SK-N-SH (cell line): ENCODE data around the gene TRPC3. TPM values are rescaled to one million over a fixed set of nuclear protein-coding genes. Genes with fewer than 3 reads are reported as not detected.

Experiments used
- CTCF ChIA-PET: fragments of 300-600, 350-600 bp; formaldehyde crosslinking; extraction: SDS; loops from one replicate; lab custom pipeline; 2021; lab: Yijun Ruan, JAX
- POLR2A ChIA-PET: fragments of 350-600 bp; sonication (Branson Sonifier 250); formaldehyde crosslinking; extraction: SDS; loops from one replicate; lab custom pipeline; 2020; ENCODE audit warnings: antibody characterized with exemption, inconsistent platforms; lab: Yijun Ruan, JAX
- DNase-seq: peaks from one replicate; pipeline ENCODE4 v3.0.0; 2012
- H2AFZ ChIP-seq: fragments of 200-600 bp; sonication (generic); 2 replicates; pipeline ENCODE4 v1.8.1; 2016; ENCODE audit warnings: antibody characterized with exemption, mild to moderate bottlenecking, low read depth
- H3F3A ChIP-seq: fragments of 200-600 bp; sonication (generic); replicated peaks from 2 replicates; pipeline ENCODE3; 2016; ENCODE audit warnings: antibody characterized with exemption, mild to moderate bottlenecking; ENCODE audit not compliant: insufficient read depth
- H3K27ac ChIP-seq, 2 experiments: fragments of 200-500 bp in 1 of 2; fragments of 200-600 bp in 1 of 2; sonication (Bioruptor generic) in 1 of 2; sonication (generic), shearing (Covaris generic) in 1 of 2; 2 replicates each; pipeline versions ENCODE4 v1.5.1 to v1.6.1; 2014 to 2016; ENCODE audit warnings: low read depth in 2 of 2, inconsistent platforms in 1 of 2, low read length in 1 of 2, mild to moderate bottlenecking in 1 of 2, mixed read lengths in 1 of 2
- H3K27me3 ChIP-seq: fragments of 200-600 bp; sonication (generic), shearing (Covaris generic); 2 replicates; pipeline ENCODE4 v1.6.1; 2016; ENCODE audit warnings: mixed run types; ENCODE audit not compliant: insufficient read depth
- H3K36me3 ChIP-seq, 2 experiments: fragments of 200-500 bp in 1 of 2; fragments of 200-600 bp in 1 of 2; sonication (Bioruptor generic) in 1 of 2; sonication (generic) in 1 of 2; replicated peaks in 1 of 2; 2 replicates each; pipeline versions ENCODE3 to v1.5.1; 2014 to 2016; ENCODE audit warnings: low read length in 1 of 2, mild to moderate bottlenecking in 1 of 2; ENCODE audit not compliant: insufficient read depth in 2 of 2, control insufficient read depth in 1 of 2
- H3K4me1 ChIP-seq, 2 experiments: fragments of 200-500 bp in 1 of 2; fragments of 200-600 bp in 1 of 2; sonication (Bioruptor generic) in 1 of 2; sonication (generic), shearing (Covaris generic) in 1 of 2; 2 replicates each; pipeline versions ENCODE4 v1.5.1 to v1.6.1; 2014 to 2016; ENCODE audit warnings: low read depth in 1 of 2, low read length in 1 of 2, mixed run types in 1 of 2; ENCODE audit not compliant: insufficient read depth in 2 of 2, control insufficient read depth in 1 of 2
- H3K4me2 ChIP-seq: fragments of 200-600 bp; sonication (generic), shearing (Covaris generic); 2 replicates; pipeline ENCODE4 v1.6.1; 2017; ENCODE audit warnings: mixed run types
- H3K4me3 ChIP-seq, 2 experiments: fragments of 200-500 bp in 1 of 2; fragments of 200-600 bp in 1 of 2; sonication (Bioruptor generic) in 1 of 2; sonication (generic), shearing (Covaris generic) in 1 of 2; 2 replicates each; pipeline versions ENCODE4 v1.5.1 to v1.8.1; 2014 to 2016; ENCODE audit warnings: low read depth in 2 of 2, inconsistent platforms in 1 of 2, low read length in 1 of 2, mild to moderate bottlenecking in 1 of 2, mixed read lengths in 1 of 2, moderate library complexity in 1 of 2
- H3K79me2 ChIP-seq: fragments of 200-600 bp; sonication (generic); 2 replicates; pipeline ENCODE4 v1.8.1; 2017; ENCODE audit warnings: mild to moderate bottlenecking; ENCODE audit not compliant: insufficient read depth
- H3K9ac ChIP-seq: fragments of 200-600 bp; sonication (generic); 2 replicates; pipeline ENCODE4 v1.6.1; 2017; ENCODE audit warnings: mixed run types
- H3K9me2 ChIP-seq: fragments of 200-600 bp; sonication (generic); 2 replicates; pipeline ENCODE4 v1.6.1; 2017; ENCODE audit warnings: mixed run types
- H3K9me3 ChIP-seq: fragments of 200-600 bp; sonication (generic); 2 replicates; pipeline ENCODE4 v1.6.1; 2017; ENCODE audit warnings: mixed run types, mild to moderate bottlenecking, moderate library complexity
- H4K20me1 ChIP-seq: fragments of 200-600 bp; sonication (generic); 2 replicates; pipeline ENCODE4 v1.6.1; 2017; ENCODE audit warnings: mild to moderate bottlenecking, mixed run types; ENCODE audit not compliant: insufficient read depth
- ELF1 ChIP-seq: IDR thresholded peaks from 2 replicates; pipeline ENCODE4 v1.4.0; 2012
- FOSL2 ChIP-seq: IDR thresholded peaks from 2 replicates; pipeline ENCODE4 v1.4.0; 2012; ENCODE audit warnings: low read depth, mild to moderate bottlenecking, moderate library complexity, borderline replicate concordance
- GATA2 ChIP-seq: sonication (generic); formaldehyde crosslinking; IDR thresholded peaks from 2 replicates; pipeline ENCODE4 v1.5.0; 2020; ENCODE audit warnings: mild to moderate bottlenecking, missing genetic modification reagents
- JUND ChIP-seq: IDR thresholded peaks from 2 replicates; pipeline ENCODE4 v1.4.0; 2012
- NFIC ChIP-seq: IDR thresholded peaks from 2 replicates; pipeline ENCODE4 v1.4.0; 2012; ENCODE audit warnings: borderline replicate concordance
- NRF1 ChIP-seq: IDR thresholded peaks from 2 replicates; pipeline ENCODE4 v1.6.1; 2012; ENCODE audit warnings: low read depth, mild to moderate bottlenecking, low read length
- POLR2AphosphoS5 ChIP-seq: IDR thresholded peaks from 2 replicates; pipeline ENCODE4 v1.6.1; 2012; ENCODE audit warnings: low read depth, low read length
- RAD21 ChIP-seq: IDR thresholded peaks from 2 replicates; pipeline ENCODE4 v1.6.1; 2012; ENCODE audit warnings: mild to moderate bottlenecking, low read length
- RXRA ChIP-seq: IDR thresholded peaks from 2 replicates; pipeline ENCODE4 v1.4.0; 2012; ENCODE audit warnings: low read depth, mild to moderate bottlenecking, borderline replicate concordance
- SIN3A ChIP-seq: IDR thresholded peaks from 2 replicates; pipeline ENCODE4 v1.6.1; 2012; ENCODE audit warnings: low read depth, mild to moderate bottlenecking, low read length, moderate library complexity, borderline replicate concordance
- SMC3 ChIP-seq: IDR thresholded peaks from 2 replicates; pipeline ENCODE4 v1.6.1; 2012; ENCODE audit warnings: low read depth, low read length, improper control_type of control experiment
- TAF1 ChIP-seq: IDR thresholded peaks from 2 replicates; pipeline ENCODE4 v1.6.1; 2012; ENCODE audit warnings: low read depth, mild to moderate bottlenecking, low read length, moderate library complexity, borderline replicate concordance
- TCF12 ChIP-seq: IDR thresholded peaks from 2 replicates; pipeline ENCODE4 v1.4.0; 2012
- WGBS: methylation state at CpG from one replicate; pipeline ENCODE4 v1.1.6; 2017; ENCODE audit warnings: low lambda C conversion rate; 5-methylcytosine and 5-hydroxymethylcytosine counted together
- polyA plus RNA-seq, 3 experiments: library from polyadenylated mRNA; depleted of rRNA; stranded (reverse); fragments of >200 nt; gene quantifications; 2 replicates each; pipeline ENCODE4 v1.2.3, GENCODE V29; 2012
- TF ChIP-seq, protein P1 (sequence below): fragments of 150-350 bp; IDR thresholded peaks from 2 replicates; pipeline ENCODE4 v1.6.1; 2017; ENCODE audit warnings: antibody characterized with exemption, low read length, low read depth, borderline replicate concordance
- TF ChIP-seq, protein P2 (sequence below): IDR thresholded peaks from 2 replicates; pipeline ENCODE4 v1.4.0; 2012; ENCODE audit warnings: low read depth
- TF ChIP-seq, protein P3 (sequence below): fragments of 200-600 bp; sonication (generic); IDR thresholded peaks from 2 replicates; pipeline ENCODE4 v1.6.1; 2017; ENCODE audit warnings: antibody characterized with exemption, mild to moderate bottlenecking, moderate library complexity
- TF ChIP-seq, protein P4 (sequence below): IDR thresholded peaks from 2 replicates; pipeline ENCODE4 v1.4.0; 2012; ENCODE audit warnings: low read depth, borderline replicate concordance
- TF ChIP-seq, protein P5 (sequence below): fragments of 150-350 bp; IDR thresholded peaks from 2 replicates; pipeline ENCODE4 v1.6.1; 2016; ENCODE audit warnings: mild to moderate bottlenecking, low read depth, low read length

TRPC3 gene
- polyA plus RNA-seq, 1 of the 3 experiments (the other 2 are of a cell fraction), result not detected

DNA sequence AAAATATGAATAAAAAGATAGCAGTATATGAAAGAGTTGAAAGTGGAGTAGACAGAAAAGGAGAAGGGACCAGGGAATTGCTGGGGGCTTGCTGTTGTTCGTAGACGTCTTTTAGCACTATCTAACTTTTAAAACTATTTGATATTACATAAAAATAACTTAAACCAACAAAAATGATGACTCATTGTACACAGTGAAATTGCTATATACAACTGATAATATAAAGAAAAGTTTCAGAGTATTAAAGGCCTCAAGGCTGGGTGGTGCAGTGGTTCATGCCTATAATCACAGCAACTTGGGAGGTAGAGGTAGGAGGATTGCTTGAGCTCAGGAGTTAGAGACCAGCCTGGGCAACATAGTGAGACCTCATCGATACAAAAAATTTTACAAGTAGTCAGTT, 5.2 kb downstream of the TRPC3 start (continued):
- TF ChIP-seq, protein P1, sequence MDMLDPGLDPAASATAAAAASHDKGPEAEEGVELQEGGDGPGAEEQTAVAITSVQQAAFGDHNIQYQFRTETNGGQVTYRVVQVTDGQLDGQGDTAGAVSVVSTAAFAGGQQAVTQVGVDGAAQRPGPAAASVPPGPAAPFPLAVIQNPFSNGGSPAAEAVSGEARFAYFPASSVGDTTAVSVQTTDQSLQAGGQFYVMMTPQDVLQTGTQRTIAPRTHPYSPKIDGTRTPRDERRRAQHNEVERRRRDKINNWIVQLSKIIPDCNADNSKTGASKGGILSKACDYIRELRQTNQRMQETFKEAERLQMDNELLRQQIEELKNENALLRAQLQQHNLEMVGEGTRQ, result no peak
- TF ChIP-seq SIN3A, result no peak
- TF ChIP-seq, protein P2, sequence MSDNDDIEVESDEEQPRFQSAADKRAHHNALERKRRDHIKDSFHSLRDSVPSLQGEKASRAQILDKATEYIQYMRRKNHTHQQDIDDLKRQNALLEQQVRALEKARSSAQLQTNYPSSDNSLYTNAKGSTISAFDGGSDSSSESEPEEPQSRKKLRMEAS, result no peak

DNA sequence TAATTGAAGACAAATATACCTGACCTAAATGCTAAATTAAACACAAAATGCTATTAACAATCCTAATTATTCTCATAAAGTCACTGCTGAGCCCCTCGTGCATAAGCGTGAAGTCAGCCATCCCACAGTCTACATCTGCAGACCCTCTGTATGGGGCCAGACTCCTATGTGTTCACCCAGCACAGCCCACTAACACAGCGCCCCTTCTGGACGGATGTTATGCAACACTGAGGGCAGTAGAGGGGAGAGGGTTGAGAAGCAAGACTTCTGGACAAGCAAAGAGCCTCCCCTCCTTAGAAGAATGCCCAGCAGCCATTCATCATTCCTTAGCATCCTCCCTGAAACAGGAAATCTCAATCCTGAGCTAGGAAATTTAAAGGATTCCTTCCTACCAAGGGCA, 7.9 kb downstream of the TRPC3 start:
- CTCF ChIA-PET, result interaction anchor here (0.8 to 1.1 kb wide), 2 partner anchors 14 to 47 kb away, joined by 3 to 4 read pairs; no protein-coding TSS in a partner anchor
- H3F3A ChIP-seq, result no peaks in the 10 kb centered on the region
- DNase-seq, result peak; percentile 48
- TF ChIP-seq, protein P3, sequence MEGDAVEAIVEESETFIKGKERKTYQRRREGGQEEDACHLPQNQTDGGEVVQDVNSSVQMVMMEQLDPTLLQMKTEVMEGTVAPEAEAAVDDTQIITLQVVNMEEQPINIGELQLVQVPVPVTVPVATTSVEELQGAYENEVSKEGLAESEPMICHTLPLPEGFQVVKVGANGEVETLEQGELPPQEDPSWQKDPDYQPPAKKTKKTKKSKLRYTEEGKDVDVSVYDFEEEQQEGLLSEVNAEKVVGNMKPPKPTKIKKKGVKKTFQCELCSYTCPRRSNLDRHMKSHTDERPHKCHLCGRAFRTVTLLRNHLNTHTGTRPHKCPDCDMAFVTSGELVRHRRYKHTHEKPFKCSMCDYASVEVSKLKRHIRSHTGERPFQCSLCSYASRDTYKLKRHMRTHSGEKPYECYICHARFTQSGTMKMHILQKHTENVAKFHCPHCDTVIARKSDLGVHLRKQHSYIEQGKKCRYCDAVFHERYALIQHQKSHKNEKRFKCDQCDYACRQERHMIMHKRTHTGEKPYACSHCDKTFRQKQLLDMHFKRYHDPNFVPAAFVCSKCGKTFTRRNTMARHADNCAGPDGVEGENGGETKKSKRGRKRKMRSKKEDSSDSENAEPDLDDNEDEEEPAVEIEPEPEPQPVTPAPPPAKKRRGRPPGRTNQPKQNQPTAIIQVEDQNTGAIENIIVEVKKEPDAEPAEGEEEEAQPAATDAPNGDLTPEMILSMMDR, result peak; percentile 56
- TF ChIP-seq NRF1 (no peak), GATA2 (CRISPR knock-in tag) (no peak), NFIC (no peak), POLR2AphosphoS5 (no peak), JUND (no peak), RAD21 (no peak)
- H3K9ac ChIP-seq, result no peak overlapping the region
- H3K9me2 ChIP-seq, result no peaks in the 10 kb centered on the region
- H3K36me3 ChIP-seq, result no peaks in the 10 kb centered on the region
- H3K9me3 ChIP-seq, result no peaks in the 10 kb centered on the region
- H3K4me3 ChIP-seq, result no peak overlapping the region
- no peaks in the 10 kb centered on the region for H3K4me1 ChIP-seq
- peaks cover 36% of the 10 kb centered on the region for H3K27me3 ChIP-seq
- POLR2A ChIA-PET, result no interaction called here
- no peaks in the 10 kb centered on the region for H4K20me1 ChIP-seq
- 0% methylated on average over 4 of the region's 4 CpGs for WGBS
- no peak overlapping the region for H3K4me2 ChIP-seq
- H2AFZ ChIP-seq, result no peak overlapping the region
- no peaks in the 10 kb centered on the region for H3K79me2 ChIP-seq
- H3K27ac ChIP-seq, result no peak overlapping the region

DNA sequence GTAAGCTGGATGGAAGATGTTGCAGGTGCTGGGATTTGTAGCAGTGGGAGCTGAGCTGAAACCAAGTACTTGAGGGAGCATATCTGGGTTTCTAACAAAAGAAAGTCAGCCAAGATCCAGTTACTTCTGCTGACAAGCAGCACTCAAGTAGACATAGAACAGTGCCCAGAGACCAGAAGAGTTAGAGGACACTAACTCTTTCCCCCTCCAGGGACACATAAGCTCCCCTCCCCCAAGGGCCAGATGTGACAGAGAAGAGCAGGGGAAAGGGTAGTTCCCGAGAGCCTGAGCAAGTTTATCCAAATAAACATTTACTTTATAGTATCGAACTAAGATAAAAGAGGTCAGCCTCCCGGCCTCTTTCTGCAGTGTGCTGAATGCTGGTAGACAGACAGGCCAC, 12.2 kb downstream of the TRPC3 start:
- Histone ChIP-seq H4K20me1 (no peaks in the 10 kb centered on the region), H3K4me2 (no peak overlapping the region), H3K27ac (no peak overlapping the region), H3K4me1 (no peaks in the 10 kb centered on the region), H3K79me2 (no peaks in the 10 kb centered on the region), H3K9me2 (no peaks in the 10 kb centered on the region), H3K9me3 (no peaks in the 10 kb centered on the region), H3K27me3 (peaks cover 15% of the 10 kb centered on the region), H2AFZ (no peak overlapping the region), H3K4me3 (no peak overlapping the region), H3K36me3 (no peaks in the 10 kb centered on the region), H3F3A (no peaks in the 10 kb centered on the region), H3K9ac (no peak overlapping the region)
- POLR2A ChIA-PET, result no interaction called here
- CTCF ChIA-PET, result interaction anchor here (1.1 kb wide), 1 partner anchor 10 kb away, joined by 3 read pairs; no protein-coding TSS in a partner anchor
- WGBS, result 0% methylated on average over 3 of the region's 3 CpGs
- DNase-seq, result no peak
- no peak for TF ChIP-seq SMC3
- TF ChIP-seq, protein P4, sequence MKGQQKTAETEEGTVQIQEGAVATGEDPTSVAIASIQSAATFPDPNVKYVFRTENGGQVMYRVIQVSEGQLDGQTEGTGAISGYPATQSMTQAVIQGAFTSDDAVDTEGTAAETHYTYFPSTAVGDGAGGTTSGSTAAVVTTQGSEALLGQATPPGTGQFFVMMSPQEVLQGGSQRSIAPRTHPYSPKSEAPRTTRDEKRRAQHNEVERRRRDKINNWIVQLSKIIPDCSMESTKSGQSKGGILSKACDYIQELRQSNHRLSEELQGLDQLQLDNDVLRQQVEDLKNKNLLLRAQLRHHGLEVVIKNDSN, result no peak
- TF ChIP-seq ELF1, result no peak
- no peak for TF ChIP-seq SIN3A
- no peak for TF ChIP-seq FOSL2
- TF ChIP-seq, protein P5, sequence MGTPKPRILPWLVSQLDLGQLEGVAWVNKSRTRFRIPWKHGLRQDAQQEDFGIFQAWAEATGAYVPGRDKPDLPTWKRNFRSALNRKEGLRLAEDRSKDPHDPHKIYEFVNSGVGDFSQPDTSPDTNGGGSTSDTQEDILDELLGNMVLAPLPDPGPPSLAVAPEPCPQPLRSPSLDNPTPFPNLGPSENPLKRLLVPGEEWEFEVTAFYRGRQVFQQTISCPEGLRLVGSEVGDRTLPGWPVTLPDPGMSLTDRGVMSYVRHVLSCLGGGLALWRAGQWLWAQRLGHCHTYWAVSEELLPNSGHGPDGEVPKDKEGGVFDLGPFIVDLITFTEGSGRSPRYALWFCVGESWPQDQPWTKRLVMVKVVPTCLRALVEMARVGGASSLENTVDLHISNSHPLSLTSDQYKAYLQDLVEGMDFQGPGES, result no peak
- TF ChIP-seq GATA2 (CRISPR knock-in tag), result no peak
- TF ChIP-seq NFIC, result no peak
- no peak for TF ChIP-seq TCF12
- TF ChIP-seq NRF1, result no peak
- TF ChIP-seq, protein P1, result no peak
- TF ChIP-seq RXRA, result no peak
- no peak for TF ChIP-seq RAD21
- TF ChIP-seq TAF1, result no peak
